Measurements from ENCODE around the gene CEP20.
A peak's percentile ranks its signal among the peaks of the same experiment; 100 is the strongest.

The CEP20 gene

GRCh38 chr16:15915555-15916081, 27.2 kb upstream of the CEP20 start:
- no peak overlapping the region for H3K9ac ChIP-seq (ENCODE audit: low read depth, low read length)
- H3K4me1 ChIP-seq (ENCODE audit: control insufficient read depth, insufficient read depth, low read length): peaks cover 13% of the 10 kb centered on the region
- no peaks in the 10 kb centered on the region for H3K27me3 ChIP-seq (ENCODE audit: control insufficient read depth, insufficient read depth, low read length)
- H3K36me3 ChIP-seq (ENCODE audit: insufficient read depth, low read length): no peaks in the 10 kb centered on the region
- no peak overlapping the region for H3K4me3 ChIP-seq (ENCODE audit: low read length)
- no peaks in the 10 kb centered on the region for H3K9me3 ChIP-seq (replicated peaks; ENCODE audit: low read length)
- no peak overlapping the region for H3K4me2 ChIP-seq (ENCODE audit: low read length)

- no peaks in the 10 kb centered on the region for H3K9me3 ChIP-seq (replicated peaks; ENCODE audit: low read length)
- no peak overlapping the region for H3K4me3 ChIP-seq (ENCODE audit: low read length)
- H3K4me2 ChIP-seq (ENCODE audit: low read length): no peak overlapping the region
- H3K27me3 ChIP-seq (ENCODE audit: control insufficient read depth, insufficient read depth, low read length): no peaks in the 10 kb centered on the region
- no peak overlapping the region for H3K9ac ChIP-seq (ENCODE audit: low read depth, low read length)
- no peaks in the 10 kb centered on the region for H3K4me1 ChIP-seq (ENCODE audit: control insufficient read depth, insufficient read depth, low read length)
- no peaks in the 10 kb centered on the region for H3K36me3 ChIP-seq (ENCODE audit: insufficient read depth, low read length)
These were observed 24.8 kb upstream of the CEP20 start for GRCh38 chr16:15913046-15913698.

DNA sequence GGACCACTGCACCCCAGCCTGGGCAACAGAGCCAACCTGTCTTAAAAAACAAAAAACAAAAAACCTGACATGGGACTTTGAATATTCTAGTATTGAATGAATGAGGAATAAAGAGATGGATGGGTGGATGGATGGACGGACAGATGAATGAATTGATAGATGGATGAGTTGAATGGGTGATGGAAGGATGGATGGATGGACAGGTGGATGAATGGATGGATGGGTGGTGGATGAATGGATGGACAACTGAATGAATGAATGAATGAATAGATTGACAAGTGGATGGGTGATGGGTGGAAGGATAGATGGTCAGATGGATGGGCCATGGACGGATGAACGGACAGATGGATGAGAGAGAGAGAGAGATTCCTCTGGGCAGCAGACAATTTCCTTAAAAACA, 22.8 kb upstream of the CEP20 start:
- Histone ChIP-seq H3K36me3 (ENCODE audit: insufficient read depth, low read length) (no peaks in the 10 kb centered on the region), H3K4me2 (ENCODE audit: low read length) (no peak overlapping the region), H3K4me1 (ENCODE audit: control insufficient read depth, insufficient read depth, low read length) (no peaks in the 10 kb centered on the region), H3K9me3 (replicated peaks; ENCODE audit: low read length) (no peaks in the 10 kb centered on the region), H3K27me3 (ENCODE audit: control insufficient read depth, insufficient read depth, low read length) (no peaks in the 10 kb centered on the region), H3K4me3 (ENCODE audit: low read length) (no peak overlapping the region), H3K9ac (ENCODE audit: low read depth, low read length) (no peak overlapping the region)

- Histone ChIP-seq H3K4me1 (ENCODE audit: control insufficient read depth, insufficient read depth, low read length) (no peaks in the 10 kb centered on the region), H3K4me3 (ENCODE audit: low read length) (no peak overlapping the region), H3K9me3 (replicated peaks; ENCODE audit: low read length) (no peaks in the 10 kb centered on the region), H3K36me3 (ENCODE audit: insufficient read depth, low read length) (no peaks in the 10 kb centered on the region), H3K4me2 (ENCODE audit: low read length) (no peak overlapping the region), H3K27me3 (ENCODE audit: control insufficient read depth, insufficient read depth, low read length) (no peaks in the 10 kb centered on the region), H3K9ac (ENCODE audit: low read depth, low read length) (no peak overlapping the region)
These were observed 19.6 kb upstream of the CEP20 start for GRCh38 chr16:15907863-15908478.

- H3K4me3 ChIP-seq (ENCODE audit: low read length): no peak overlapping the region
- H3K27me3 ChIP-seq (ENCODE audit: control insufficient read depth, insufficient read depth, low read length): no peaks in the 10 kb centered on the region
- H3K9me3 ChIP-seq (replicated peaks; ENCODE audit: low read length): no peaks in the 10 kb centered on the region
- H3K36me3 ChIP-seq (ENCODE audit: insufficient read depth, low read length): no peaks in the 10 kb centered on the region
- no peaks in the 10 kb centered on the region for H3K4me1 ChIP-seq (ENCODE audit: control insufficient read depth, insufficient read depth, low read length)
- no peak overlapping the region for H3K9ac ChIP-seq (ENCODE audit: low read depth, low read length)
- H3K4me2 ChIP-seq (ENCODE audit: low read length): no peak overlapping the region
These were observed 18.0 kb upstream of the CEP20 start for GRCh38 chr16:15906439-15906838.

DNA sequence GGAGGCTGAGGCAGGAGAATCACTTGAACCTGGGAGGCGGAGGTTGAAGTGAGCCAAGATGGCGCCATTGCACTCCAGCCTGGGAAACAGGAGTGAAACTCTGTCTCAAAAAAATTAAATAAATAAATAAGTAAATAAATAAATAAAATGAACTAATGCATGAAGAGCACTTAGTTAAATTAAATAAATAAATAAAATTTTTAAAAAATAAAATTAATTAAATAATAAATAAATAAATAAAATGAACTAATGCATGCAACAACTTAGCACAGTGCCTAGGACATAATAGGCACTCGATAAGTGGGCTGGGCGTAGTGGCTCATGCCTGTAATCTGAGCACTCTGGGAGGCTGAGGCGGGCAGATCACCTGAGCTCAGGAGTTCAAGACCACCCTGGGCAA, 15.6 kb upstream of the CEP20 start:
- Histone ChIP-seq H3K27me3 (ENCODE audit: control insufficient read depth, insufficient read depth, low read length) (no peaks in the 10 kb centered on the region), H3K4me1 (ENCODE audit: control insufficient read depth, insufficient read depth, low read length) (peaks cover 13% of the 10 kb centered on the region), H3K36me3 (ENCODE audit: insufficient read depth, low read length) (no peaks in the 10 kb centered on the region), H3K4me3 (ENCODE audit: low read length) (no peak overlapping the region), H3K9me3 (replicated peaks; ENCODE audit: low read length) (no peaks in the 10 kb centered on the region), H3K9ac (ENCODE audit: low read depth, low read length) (no peak overlapping the region), H3K4me2 (ENCODE audit: low read length) (no peak overlapping the region)

DNA sequence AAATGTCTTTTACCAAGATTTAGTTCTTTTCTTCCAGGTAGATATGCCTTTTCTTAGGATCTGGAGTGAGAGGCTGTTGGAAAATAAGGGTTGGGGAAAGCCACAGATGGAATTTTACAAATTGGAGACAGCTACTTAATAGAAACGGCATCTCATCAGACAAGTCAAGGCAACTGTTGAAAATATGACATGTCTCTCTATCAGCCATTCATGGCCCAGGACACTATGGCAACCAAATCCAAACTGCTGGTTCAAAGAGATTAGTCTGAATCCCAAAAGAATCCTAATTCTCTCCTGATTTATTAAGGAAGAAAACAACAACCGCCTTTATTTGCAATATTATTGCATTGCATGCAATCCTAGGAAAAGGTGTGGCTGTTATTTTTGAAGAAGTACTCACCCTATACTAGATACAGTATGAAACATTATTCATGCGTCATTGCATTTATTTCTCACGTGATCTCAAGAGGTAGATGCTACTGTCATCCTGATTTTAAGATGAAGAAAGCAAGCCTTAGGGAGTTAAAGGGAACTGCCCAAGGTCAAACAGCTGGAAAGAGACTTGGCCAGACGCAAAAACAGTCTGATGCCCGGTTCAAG, 12.6 kb upstream of the CEP20 start:
- no peak overlapping the region for H3K4me2 ChIP-seq (ENCODE audit: low read length)
- no peaks in the 10 kb centered on the region for H3K9me3 ChIP-seq (replicated peaks; ENCODE audit: low read length)
- H3K9ac ChIP-seq (ENCODE audit: low read depth, low read length): no peak overlapping the region
- H3K4me3 ChIP-seq (ENCODE audit: low read length): no peak overlapping the region
- H3K36me3 ChIP-seq (ENCODE audit: insufficient read depth, low read length): no peaks in the 10 kb centered on the region
- H3K4me1 ChIP-seq (ENCODE audit: control insufficient read depth, insufficient read depth, low read length): peaks cover 23% of the 10 kb centered on the region
- H3K27me3 ChIP-seq (ENCODE audit: control insufficient read depth, insufficient read depth, low read length): no peaks in the 10 kb centered on the region

GRCh38 chr16:15900357-15900756, 12.0 kb upstream of the CEP20 start:
- Histone ChIP-seq H3K36me3 (ENCODE audit: insufficient read depth, low read length) (no peaks in the 10 kb centered on the region), H3K4me3 (ENCODE audit: low read length) (no peak overlapping the region), H3K9me3 (replicated peaks; ENCODE audit: low read length) (no peaks in the 10 kb centered on the region), H3K4me1 (ENCODE audit: control insufficient read depth, insufficient read depth, low read length) (peaks cover 23% of the 10 kb centered on the region), H3K9ac (ENCODE audit: low read depth, low read length) (no peak overlapping the region), H3K4me2 (ENCODE audit: low read length) (no peak overlapping the region), H3K27me3 (ENCODE audit: control insufficient read depth, insufficient read depth, low read length) (no peaks in the 10 kb centered on the region)

DNA sequence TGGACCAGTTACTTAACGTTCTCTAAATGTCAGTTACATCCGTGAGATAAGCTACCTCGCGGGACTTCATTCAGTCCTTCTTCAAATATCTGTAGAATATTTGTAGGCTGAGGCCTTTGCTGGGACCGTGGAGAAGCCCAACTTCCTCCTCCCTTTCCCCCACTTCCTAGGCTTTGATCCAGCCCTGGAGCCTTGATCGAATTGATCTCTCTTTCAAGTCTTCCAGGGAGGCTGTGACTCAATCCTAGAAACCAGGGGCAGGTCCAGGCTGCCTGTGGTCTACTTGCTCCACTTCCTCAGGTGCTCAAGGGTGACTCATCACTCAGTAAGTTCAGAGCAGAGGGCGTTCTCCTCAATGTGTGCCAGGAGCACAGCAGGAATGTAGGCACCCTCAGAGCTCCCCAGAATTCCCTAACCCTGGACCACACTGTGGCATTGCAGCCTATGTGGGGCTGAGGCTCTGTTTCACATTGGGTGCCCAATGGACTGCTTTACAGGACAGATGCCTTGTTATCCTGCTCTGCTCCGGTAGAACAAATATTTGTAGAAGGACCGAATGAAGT, 11.2 kb upstream of the CEP20 start:
- H3K27me3 ChIP-seq (ENCODE audit: control insufficient read depth, insufficient read depth, low read length): no peaks in the 10 kb centered on the region
- H3K4me2 ChIP-seq (ENCODE audit: low read length): peak overlapping the region; percentile 1
- H3K9ac ChIP-seq (ENCODE audit: low read depth, low read length): no peak overlapping the region
- H3K36me3 ChIP-seq (ENCODE audit: insufficient read depth, low read length): no peaks in the 10 kb centered on the region
- H3K9me3 ChIP-seq (replicated peaks; ENCODE audit: low read length): no peaks in the 10 kb centered on the region
- peaks cover 23% of the 10 kb centered on the region for H3K4me1 ChIP-seq (ENCODE audit: control insufficient read depth, insufficient read depth, low read length)
- no peak overlapping the region for H3K4me3 ChIP-seq (ENCODE audit: low read length)

DNA sequence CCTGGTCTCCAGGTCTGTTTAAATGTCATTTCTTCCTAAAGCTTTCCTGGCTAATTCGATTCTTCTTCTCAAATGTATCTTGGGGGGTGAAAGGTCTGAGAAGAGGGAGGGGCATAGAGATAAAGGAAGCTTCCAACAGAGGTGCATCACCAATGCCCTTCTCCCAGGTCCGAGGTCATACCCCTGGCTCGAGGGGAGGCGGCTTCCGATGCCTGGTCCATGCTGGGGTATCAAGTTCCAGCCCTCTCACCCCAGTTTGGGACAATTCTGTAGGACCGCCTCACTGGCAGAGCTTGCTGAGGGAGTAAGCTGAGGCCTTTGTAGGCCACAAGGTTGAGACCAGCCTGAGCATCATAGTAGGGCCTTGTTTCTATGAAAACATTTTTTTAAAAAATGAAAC, 10.3 kb upstream of the CEP20 start:
- H3K36me3 ChIP-seq (ENCODE audit: insufficient read depth, low read length): no peaks in the 10 kb centered on the region
- H3K27me3 ChIP-seq (ENCODE audit: control insufficient read depth, insufficient read depth, low read length): no peaks in the 10 kb centered on the region
- no peak overlapping the region for H3K4me2 ChIP-seq (ENCODE audit: low read length)
- peaks cover 23% of the 10 kb centered on the region for H3K4me1 ChIP-seq (ENCODE audit: control insufficient read depth, insufficient read depth, low read length)
- H3K9me3 ChIP-seq (replicated peaks; ENCODE audit: low read length): no peaks in the 10 kb centered on the region
- no peak overlapping the region for H3K9ac ChIP-seq (ENCODE audit: low read depth, low read length)
- H3K4me3 ChIP-seq (ENCODE audit: low read length): no peak overlapping the region

GRCh38 chr16:15897834-15898254, 9.4 kb upstream of the CEP20 start:
- Histone ChIP-seq H3K4me1 (ENCODE audit: control insufficient read depth, insufficient read depth, low read length) (peaks cover 23% of the 10 kb centered on the region), H3K4me3 (ENCODE audit: low read length) (peak overlapping the region; percentile 59), H3K9ac (ENCODE audit: low read depth, low read length) (peak overlapping the region; percentile 23)

More at GRCh38 chr16:15897834-15898254, 9.4 kb upstream of the CEP20 start:
- peak overlapping the region; percentile 75 for H3K4me2 ChIP-seq (ENCODE audit: low read length)
- no peaks in the 10 kb centered on the region for H3K27me3 ChIP-seq (ENCODE audit: control insufficient read depth, insufficient read depth, low read length)
- H3K9me3 ChIP-seq (replicated peaks; ENCODE audit: low read length): no peaks in the 10 kb centered on the region
- no peaks in the 10 kb centered on the region for H3K36me3 ChIP-seq (ENCODE audit: insufficient read depth, low read length)
